Stomach (tissue), 9 donors: ENCODE measurements around the gene GLMP. TPM values are rescaled to one million over a fixed set of nuclear protein-coding genes. Genes with fewer than 3 reads are reported as not detected.

ENCODE experiments used
- DNase-seq, 2 donors: peaks; one replicate each; pipeline versions ENCODE4 v3.0.0 to v3.0.0-alpha.2; 2013 to 2019
- H3K27ac ChIP-seq, 5 donors: fragments of 200-600 bp in 4 of 5; sonication (generic) in 4 of 5; one replicate each; pipeline ENCODE4 v1.5.1; 2013 to 2019; ENCODE audit warnings: mild to moderate bottlenecking in 1 of 5, moderate library complexity in 1 of 5
- H3K27me3 ChIP-seq, 3 donors: fragments of 200-600 bp; sonication (generic); one replicate each; pipeline ENCODE4 v1.5.1; 2017 to 2019; ENCODE audit warnings: mixed run types in 1 of 3
- H3K36me3 ChIP-seq, 4 donors: fragments of 200-600 bp; sonication (generic); 1 replicate in 3 of 4; 2 replicates in 1 of 4; pipeline ENCODE4 v1.5.1; 2016 to 2019
- H3K4me1 ChIP-seq, 4 donors: fragments of 200-600 bp; sonication (generic); one replicate each; pipeline ENCODE4 v1.5.1; 2016 to 2019
- H3K4me3 ChIP-seq, 4 donors: fragments of 200-600 bp; sonication (generic) in 3 of 4; one replicate each; pipeline ENCODE4 v1.5.1; 2016 to 2019; ENCODE audit warnings: mild to moderate bottlenecking in 1 of 4
- H3K9me3 ChIP-seq, 4 donors: fragments of 200-600 bp; sonication (generic); one replicate each; pipeline ENCODE4 v1.5.1; 2016 to 2019
- CTCF ChIP-seq, 7 experiments: fragments of 450-650 bp in 4 of 7; fragments of 200-600 bp in 3 of 7; sonication (generic) in 3 of 7; IDR thresholded peaks; one replicate each; pipeline ENCODE4 v1.5.1; 2016 to 2019; ENCODE audit warnings: antibody characterized with exemption in 7 of 7, control low read depth in 2 of 7, mild to moderate bottlenecking in 1 of 7
- EP300 ChIP-seq: sonication (generic); formaldehyde crosslinking; IDR thresholded peaks from one replicate; pipeline ENCODE4 v1.6.1; 2017; ENCODE audit warnings: antibody characterized with exemption
- POLR2A ChIP-seq, 4 donors: fragments of 450-650 bp; IDR thresholded peaks; one replicate each; pipeline ENCODE4 v1.6.1; 2016; ENCODE audit warnings: antibody characterized with exemption in 4 of 4, control low read depth in 2 of 4, mild to moderate bottlenecking in 1 of 4, moderate library complexity in 1 of 4
- POLR2AphosphoS5 ChIP-seq, 3 donors: sonication (generic); formaldehyde crosslinking; IDR thresholded peaks; one replicate each; pipeline ENCODE4 v1.6.1; 2016; ENCODE audit warnings: antibody characterized with exemption in 3 of 3
- WGBS, 5 donors: extraction: QIAGEN DNeasy Blood & Tissue Kit in 3 of 5; methylation state at CpG; one replicate each; pipeline versions ENCODE4 v1.1.5 to v1.1.7; 2013 to 2018; 5-methylcytosine and 5-hydroxymethylcytosine counted together
- intact Hi-C: fragments of 100-400 bp; cut with DNase I; formaldehyde crosslinking; loops from one replicate; pipeline ENCODE4 v1.15.1; 2023; ENCODE audit warnings: low total_unique reads
- polyA plus RNA-seq, 3 donors: library from polyadenylated mRNA; stranded (reverse); fragments of 200-250 nt; gene quantifications; one replicate each; pipeline ENCODE4 v1.2.3, GENCODE V29; 2013
- total RNA-seq, 5 donors: library from RNA; depleted of rRNA; stranded (reverse); fragments of >200 nt; gene quantifications; one replicate each; pipeline versions ENCODE4 v1.1.0 to v1.2.3, GENCODE V29; 2014 to 2016
- donor health status: healthy with polysubstance abuse.
- donor health status: Bipolar disorder and iron deficiency.
- donor health status: healthy.

The GLMP gene
- total and polyA plus RNA-seq, 8 donors, result 1.4 to 92.9 (median 28.4) TPM

- peaks cover 49 to 94% (median 91%) of the 10 kb centered on the region in 4 donors for H3K36me3 ChIP-seq
- no peak for DNase-seq
- intact Hi-C loops, result no loop called here
These were observed 12.6 kb upstream of the GLMP start for GRCh38 chr1:156308078-156308477.

GRCh38 chr1:156305215-156305614 is 9.7 kb upstream of the GLMP start:
- WGBS, 5 donors, result 65 to 81% (median 77%) methylated on average over 2 of the region's 2 CpGs
- no peak for DNase-seq
- H3K27me3 ChIP-seq, result no peaks in the 10 kb centered on the region
- no peaks in the 10 kb centered on the region for H3K9me3 ChIP-seq
- no peak overlapping the region for H3K4me3 ChIP-seq
- no peak for TF ChIP-seq POLR2AphosphoS5 (IDR thresholded peaks at IDR 0.05)
- TF ChIP-seq EP300, result no peak
- TF ChIP-seq CTCF (IDR thresholded peaks at IDR 0.05), result no peak
- TF ChIP-seq POLR2A (IDR thresholded peaks at IDR 0.05), result no peak
- H3K36me3 ChIP-seq, result peaks cover 37 to 65% (median 63%) of the 10 kb centered on the region in 4 donors
- H3K4me1 ChIP-seq, result no peaks in the 10 kb centered on the region
- intact Hi-C loops, result no loop called here
- no peak overlapping the region for H3K27ac ChIP-seq

More at GRCh38 chr1:156308078-156308477, 12.6 kb upstream of the GLMP start:
- no peaks in the 10 kb centered on the region for H3K4me1 ChIP-seq
- no peak overlapping the region for H3K27ac ChIP-seq
- TF ChIP-seq POLR2A (IDR thresholded peaks at IDR 0.05) (no peak), EP300 (no peak), CTCF (IDR thresholded peaks at IDR 0.05) (no peak), POLR2AphosphoS5 (IDR thresholded peaks at IDR 0.05) (no peak)
- no peaks in the 10 kb centered on the region for H3K27me3 ChIP-seq
- H3K9me3 ChIP-seq, result no peaks in the 10 kb centered on the region
- no peak overlapping the region for H3K4me3 ChIP-seq

- TF ChIP-seq EP300, result no peak
- no peak for TF ChIP-seq POLR2A (IDR thresholded peaks at IDR 0.05)
- TF ChIP-seq CTCF (IDR thresholded peaks at IDR 0.05), result no peak
- TF ChIP-seq POLR2AphosphoS5 (IDR thresholded peaks at IDR 0.05), result no peak
- Histone ChIP-seq H3K4me1 (no peaks in the 10 kb centered on the region), H3K27me3 (no peaks in the 10 kb centered on the region), H3K9me3 (no peaks in the 10 kb centered on the region), H3K4me3 (no peak overlapping the region), H3K36me3 (peaks cover 17 to 45% (median 43%) of the 10 kb centered on the region in 4 donors), H3K27ac (no peak overlapping the region)
- no peak for DNase-seq
- WGBS, 5 donors, result 93 to 97% (median 95%) methylated on average over 3 to 4 of the region's 4 CpGs
- intact Hi-C loops, result no loop called here
These were observed 7.8 kb upstream of the GLMP start for GRCh38 chr1:156303241-156303640.

DNA sequence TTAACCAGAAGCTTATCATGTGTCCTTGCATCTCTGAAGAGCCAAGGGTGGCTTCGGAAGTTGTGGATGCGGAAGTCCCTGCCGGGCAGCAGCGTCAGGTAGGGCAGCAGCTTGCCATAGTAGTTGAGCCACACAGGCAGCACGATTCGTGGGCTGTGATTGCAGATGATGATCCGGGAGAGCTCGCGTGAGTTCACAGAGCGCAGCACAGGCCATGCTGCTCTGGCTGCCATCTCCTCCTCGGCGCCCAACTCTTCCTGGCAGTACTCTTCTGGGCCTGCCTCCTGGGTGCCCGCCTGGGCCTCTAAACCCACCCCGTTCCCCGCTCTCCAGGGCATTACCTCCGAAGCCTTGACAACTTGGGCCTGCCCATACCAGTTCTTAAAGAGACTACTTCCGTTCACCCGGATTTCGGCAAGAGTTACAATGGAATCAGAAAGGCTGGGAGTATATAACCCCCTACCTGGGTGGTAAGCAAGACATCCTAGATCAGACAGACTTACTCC is 3.4 kb upstream of the GLMP start, which contains the start of gene VHLL:
TSS of gene VHLL (minus strand) at position 456 of the 506 bp plus-strand sequence. CDS start at position 338, 118 bp downstream.
- Histone ChIP-seq H3K9me3 (no peaks in the 10 kb centered on the region), H3K27me3 (no peaks in the 10 kb centered on the region), H3K4me3 (no peak within 1 kb of the TSS), H3K27ac (no peak within 1 kb of the TSS), H3K36me3 (peaks cover 0 to 5% (median 3%) of the 10 kb centered on the region in 4 donors), H3K4me1 (peaks cover 8 to 20% (median 16%) of the 10 kb centered on the region in 4 donors)
- TF ChIP-seq EP300 (no peak), POLR2AphosphoS5 (IDR thresholded peaks at IDR 0.05) (no peak), POLR2A (IDR thresholded peaks at IDR 0.05) (no peak), CTCF (IDR thresholded peaks at IDR 0.05) (no peak)
- 89 to 94% (median 90%) methylated on average over 15 to 19 of the region's 19 CpGs for WGBS, 5 donors
- no peak for DNase-seq
- intact Hi-C loops, result no loop called here
